Astrocyte (in vitro differentiated cells and primary cell): ENCODE measurements around the gene ZDHHC17. TPM values are rescaled to one million over a fixed set of nuclear protein-coding genes. Genes with fewer than 3 reads are reported as not detected.

Source experiments
- DNase-seq: peaks from one replicate; pipeline ENCODE4 v3.0.0-alpha.2; 2010; ENCODE audit warnings: low read depth
- FAIRE-seq: peaks from 2 replicates; lab custom pipeline; 2011; peaks lifted over from hg19 to GRCh38; lab: Jason Lieb, UNC
- H2AFZ ChIP-seq: 2 replicates; pipeline ENCODE4 v1.6.0; 2012; ENCODE audit warnings: low read depth, low read length, inconsistent platforms
- H3K27ac ChIP-seq: 2 replicates; pipeline ENCODE4 v1.5.1; 2011; ENCODE audit warnings: low read depth, low read length, inconsistent platforms
- H3K27me3 ChIP-seq: 2 replicates; pipeline ENCODE4 v1.6.0; 2011; ENCODE audit warnings: low read length, inconsistent platforms; ENCODE audit not compliant: insufficient read depth
- H3K36me3 ChIP-seq: 2 replicates; pipeline ENCODE4 v1.5.1; 2011; ENCODE audit warnings: low read length, inconsistent platforms; ENCODE audit not compliant: insufficient read depth
- H3K4me1 ChIP-seq: 2 replicates; pipeline ENCODE4 v1.5.1; 2011; ENCODE audit warnings: low read length, inconsistent platforms; ENCODE audit not compliant: insufficient read depth
- H3K4me2 ChIP-seq: 2 replicates; pipeline ENCODE4 v1.6.0; 2012; ENCODE audit warnings: low read length, inconsistent platforms
- H3K4me3 ChIP-seq: 2 replicates; pipeline ENCODE4 v1.5.1; 2011; ENCODE audit warnings: low read depth, mild to moderate bottlenecking, low read length, inconsistent platforms; ENCODE audit not compliant: insufficient read depth
- H3K79me2 ChIP-seq: 2 replicates; pipeline ENCODE4 v1.6.0; 2012; ENCODE audit warnings: mild to moderate bottlenecking, low read length, inconsistent platforms; ENCODE audit not compliant: insufficient read depth
- H3K9ac ChIP-seq: 2 replicates; pipeline ENCODE4 v1.6.0; 2012; ENCODE audit warnings: mild to moderate bottlenecking, low read length, inconsistent platforms
- H3K9me3 ChIP-seq: 2 replicates; pipeline ENCODE4 v1.5.1; 2012; ENCODE audit warnings: low read depth, mild to moderate bottlenecking, low read length, inconsistent platforms; ENCODE audit not compliant: insufficient read depth
- H4K20me1 ChIP-seq: 2 replicates; pipeline ENCODE4 v1.6.0; 2012; ENCODE audit warnings: low read length, inconsistent platforms; ENCODE audit not compliant: insufficient read depth
- H3K27ac Mint-ChIP-seq: one replicate; pipeline ENCODE4 v1.8.0; 2021; ENCODE audit warnings: mild to moderate bottlenecking, mixed read lengths; ENCODE audit not compliant: unreplicated experiment
- H3K27me3 Mint-ChIP-seq: one replicate; pipeline ENCODE4 v1.8.0; 2021; ENCODE audit warnings: low read depth, mixed read lengths; ENCODE audit not compliant: unreplicated experiment
- H3K36me3 Mint-ChIP-seq: one replicate; pipeline ENCODE4 v1.8.0; 2021; ENCODE audit warnings: low read depth, mixed read lengths; ENCODE audit not compliant: unreplicated experiment
- H3K4me1 Mint-ChIP-seq: one replicate; pipeline ENCODE4 v1.8.0; 2021; ENCODE audit warnings: low read depth, mixed read lengths; ENCODE audit not compliant: unreplicated experiment
- H3K4me3 Mint-ChIP-seq: one replicate; pipeline ENCODE4 v1.8.0; 2021; ENCODE audit warnings: mild to moderate bottlenecking, moderate library complexity, mixed read lengths; ENCODE audit not compliant: unreplicated experiment
- H3K9me3 Mint-ChIP-seq: one replicate; pipeline ENCODE4 v1.8.0; 2021; ENCODE audit warnings: mild to moderate bottlenecking, mixed read lengths; ENCODE audit not compliant: unreplicated experiment
- EZH2 ChIP-seq: IDR thresholded peaks from 2 replicates; pipeline ENCODE4 v1.6.1; 2012; ENCODE audit warnings: mild to moderate bottlenecking, low read length, inconsistent platforms; ENCODE audit not compliant: insufficient read depth
- total RNA-seq: library from RNA; stranded (reverse); gene quantifications from 2 replicates; pipeline ENCODE4 v1.2.1, GENCODE V29; 2021
- TF ChIP-seq, protein P1 (sequence below): IDR thresholded peaks from 2 replicates; pipeline ENCODE4 v1.5.1; 2011; ENCODE audit warnings: low read depth, mild to moderate bottlenecking, inconsistent platforms, low read length, moderate library complexity; ENCODE audit not compliant: insufficient read depth

Gene ZDHHC17
- total RNA-seq, 1 donor from 2014 or later = 77.5 TPM

DNA sequence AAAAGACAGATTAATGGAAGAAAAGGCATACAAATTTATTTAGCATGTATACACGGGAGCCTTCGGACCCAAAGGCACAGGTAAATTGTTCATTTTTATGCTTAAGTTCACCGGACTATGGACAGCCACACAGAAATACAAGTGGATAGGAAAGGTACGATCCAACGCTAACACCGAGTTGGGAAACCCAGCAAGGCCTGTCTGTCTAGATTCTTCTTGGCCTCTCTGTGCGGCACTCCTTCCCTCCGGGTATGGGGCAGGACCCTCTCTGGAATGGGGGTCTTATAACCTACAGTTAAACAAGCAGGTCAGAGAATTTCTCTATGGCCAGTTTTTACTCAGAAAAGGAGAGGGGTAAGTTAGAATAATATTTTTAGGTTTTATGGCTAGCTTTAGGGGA, 23.4 kb upstream of the ZDHHC17 start:
- peaks cover 5% of the 10 kb centered on the region for H3K36me3 Mint-ChIP-seq
- no peak for TF ChIP-seq EZH2
- TF ChIP-seq, protein P1, sequence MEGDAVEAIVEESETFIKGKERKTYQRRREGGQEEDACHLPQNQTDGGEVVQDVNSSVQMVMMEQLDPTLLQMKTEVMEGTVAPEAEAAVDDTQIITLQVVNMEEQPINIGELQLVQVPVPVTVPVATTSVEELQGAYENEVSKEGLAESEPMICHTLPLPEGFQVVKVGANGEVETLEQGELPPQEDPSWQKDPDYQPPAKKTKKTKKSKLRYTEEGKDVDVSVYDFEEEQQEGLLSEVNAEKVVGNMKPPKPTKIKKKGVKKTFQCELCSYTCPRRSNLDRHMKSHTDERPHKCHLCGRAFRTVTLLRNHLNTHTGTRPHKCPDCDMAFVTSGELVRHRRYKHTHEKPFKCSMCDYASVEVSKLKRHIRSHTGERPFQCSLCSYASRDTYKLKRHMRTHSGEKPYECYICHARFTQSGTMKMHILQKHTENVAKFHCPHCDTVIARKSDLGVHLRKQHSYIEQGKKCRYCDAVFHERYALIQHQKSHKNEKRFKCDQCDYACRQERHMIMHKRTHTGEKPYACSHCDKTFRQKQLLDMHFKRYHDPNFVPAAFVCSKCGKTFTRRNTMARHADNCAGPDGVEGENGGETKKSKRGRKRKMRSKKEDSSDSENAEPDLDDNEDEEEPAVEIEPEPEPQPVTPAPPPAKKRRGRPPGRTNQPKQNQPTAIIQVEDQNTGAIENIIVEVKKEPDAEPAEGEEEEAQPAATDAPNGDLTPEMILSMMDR = no peak
- no peaks in the 10 kb centered on the region for H3K9me3 ChIP-seq
- no peak overlapping the region for H3K27ac ChIP-seq
- H3K36me3 ChIP-seq = no peaks in the 10 kb centered on the region
- no peak overlapping the region for H3K4me2 ChIP-seq
- no peaks in the 10 kb centered on the region for H3K27me3 ChIP-seq
- H3K27ac Mint-ChIP-seq = no peak overlapping the region
- H3K4me1 Mint-ChIP-seq = no peaks in the 10 kb centered on the region
- H4K20me1 ChIP-seq = no peaks in the 10 kb centered on the region
- H3K9ac ChIP-seq = no peak overlapping the region
- H3K79me2 ChIP-seq = no peaks in the 10 kb centered on the region
- peaks cover 24% of the 10 kb centered on the region for H3K9me3 Mint-ChIP-seq
- FAIRE-seq (no peak), DNase-seq (no peak)
- H3K27me3 Mint-ChIP-seq = no peaks in the 10 kb centered on the region
- no peaks in the 10 kb centered on the region for H3K4me1 ChIP-seq
- H3K4me3 Mint-ChIP-seq = no peak overlapping the region
- no peak overlapping the region for H3K4me3 ChIP-seq
- H2AFZ ChIP-seq = no peak overlapping the region

DNA sequence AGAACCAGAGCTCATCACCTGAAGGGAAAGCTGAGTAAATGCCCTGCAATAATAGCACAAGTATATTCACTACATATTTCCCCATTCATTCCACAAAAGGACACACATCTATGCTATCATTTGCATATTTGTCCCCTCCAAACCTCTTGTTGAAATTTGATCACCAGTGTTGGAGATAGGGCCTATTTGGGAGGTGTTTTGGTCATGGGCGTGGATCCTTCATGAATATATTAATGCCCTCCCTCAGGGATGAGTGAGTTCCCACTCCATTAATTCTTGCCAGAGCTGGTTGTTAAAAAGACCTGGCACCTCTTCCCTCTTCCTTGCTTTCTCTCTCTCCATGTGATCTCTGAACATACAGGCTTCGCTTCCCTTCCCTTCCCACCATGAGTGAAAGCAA, 18.6 kb upstream of the ZDHHC17 start:
- Mint-ChIP-seq H3K9me3 (peaks cover 5% of the 10 kb centered on the region), H3K36me3 (no peaks in the 10 kb centered on the region), H3K27ac (no peak overlapping the region), H3K4me1 (no peaks in the 10 kb centered on the region), H3K4me3 (no peak overlapping the region), H3K27me3 (no peaks in the 10 kb centered on the region)
- Histone ChIP-seq H3K9ac (no peak overlapping the region), H3K27me3 (no peaks in the 10 kb centered on the region), H3K4me2 (no peak overlapping the region), H3K27ac (no peak overlapping the region), H3K9me3 (no peaks in the 10 kb centered on the region), H4K20me1 (no peaks in the 10 kb centered on the region), H3K79me2 (no peaks in the 10 kb centered on the region), H2AFZ (no peak overlapping the region), H3K36me3 (no peaks in the 10 kb centered on the region), H3K4me3 (no peak overlapping the region), H3K4me1 (no peaks in the 10 kb centered on the region)
- no peak for TF ChIP-seq EZH2
- TF ChIP-seq, protein P1 = no peak
- DNase-seq (no peak), FAIRE-seq (no peak)

DNA sequence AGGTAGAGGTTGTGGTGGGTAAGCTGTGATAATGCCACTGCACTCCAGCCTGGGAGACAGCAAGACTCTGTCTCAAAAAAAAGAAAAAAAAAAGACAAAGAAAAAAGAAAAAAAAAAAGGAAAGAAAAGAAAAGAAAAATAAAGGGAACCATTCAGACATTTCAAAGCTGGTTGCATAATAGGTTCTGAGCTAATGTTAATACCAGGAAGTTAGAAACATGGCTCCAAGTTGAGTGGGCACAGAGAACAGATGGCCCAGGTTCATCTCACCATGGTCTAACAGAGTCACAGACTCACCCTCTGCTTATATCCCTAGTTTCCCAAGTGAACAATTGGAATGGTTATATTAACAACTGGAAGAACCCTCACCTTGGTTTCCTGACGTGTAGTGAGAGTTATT, 17.4 kb upstream of the ZDHHC17 start:
- Mint-ChIP-seq H3K27me3 (no peaks in the 10 kb centered on the region), H3K36me3 (no peaks in the 10 kb centered on the region), H3K9me3 (peaks cover 5% of the 10 kb centered on the region), H3K4me3 (no peak overlapping the region), H3K27ac (no peak overlapping the region), H3K4me1 (no peaks in the 10 kb centered on the region)
- H3K4me2 ChIP-seq = no peak overlapping the region
- no peak overlapping the region for H2AFZ ChIP-seq
- H3K4me3 ChIP-seq = no peak overlapping the region
- no peaks in the 10 kb centered on the region for H3K27me3 ChIP-seq
- H3K9ac ChIP-seq = no peak overlapping the region
- H3K9me3 ChIP-seq = no peaks in the 10 kb centered on the region
- no peaks in the 10 kb centered on the region for H3K79me2 ChIP-seq
- no peaks in the 10 kb centered on the region for H4K20me1 ChIP-seq
- FAIRE-seq (no peak), DNase-seq (no peak)
- no peaks in the 10 kb centered on the region for H3K36me3 ChIP-seq
- no peak overlapping the region for H3K27ac ChIP-seq
- TF ChIP-seq, protein P1 = no peak
- TF ChIP-seq EZH2 = no peak
- H3K4me1 ChIP-seq = no peaks in the 10 kb centered on the region
